Hindlimb muscle (tissue), 1 donor: Measurements from ENCODE around the gene CCDC92. TPM values are rescaled to one million over a fixed set of nuclear protein-coding genes. Genes with fewer than 3 reads are reported as not detected.
A peak's percentile ranks its signal among the peaks of the same experiment; 100 is the strongest.

Experiments
- DNase-seq: peaks from one replicate; pipeline ENCODE4 v3.0.0-alpha.2; 2013
- polyA plus RNA-seq: library from polyadenylated mRNA; unstranded; fragments of 120-200 nt; gene quantifications from one replicate; pipeline ENCODE4 v1.2.1, GENCODE V29; 2013; ENCODE audit not compliant: insufficient read length

CCDC92 gene
- polyA plus RNA-seq, 1 donor: 29.5 TPM

GRCh38 chr12:124002021-124002644 is 29.5 kb upstream of the CCDC92 start:
- DNase-seq: no peak

GRCh38 chr12:124001343-124001742 is 28.7 kb upstream of the CCDC92 start:
- DNase-seq: no peak

- no peak for DNase-seq
Observed at GRCh38 chr12:124000111-124000510, 27.5 kb upstream of the CCDC92 start.

GRCh38 chr12:123998991-123999359 is 26.3 kb upstream of the CCDC92 start:
- DNase-seq: no peak

- no peak for DNase-seq
Observed at GRCh38 chr12:123998344-123998990, 25.8 kb upstream of the CCDC92 start.

GRCh38 chr12:123997908-123998307 is 25.3 kb upstream of the CCDC92 start:
- DNase-seq: no peak

- DNase-seq: no peak
Observed at GRCh38 chr12:123997033-123997822, 24.6 kb upstream of the CCDC92 start.

GRCh38 chr12:123996581-123996980 is 23.9 kb upstream of the CCDC92 start:
- no peak for DNase-seq

- no peak for DNase-seq
Observed at GRCh38 chr12:123995023-123995748, 22.6 kb upstream of the CCDC92 start.

- DNase-seq: no peak
Observed at GRCh38 chr12:123992118-123992825, 19.6 kb upstream of the CCDC92 start.

- DNase-seq: no peak
Observed at GRCh38 chr12:123991372-123991951, 18.8 kb upstream of the CCDC92 start.

- no peak for DNase-seq
Observed at GRCh38 chr12:123990511-123990910, 17.9 kb upstream of the CCDC92 start.

- DNase-seq: no peak
Observed at GRCh38 chr12:123989753-123990152, 17.1 kb upstream of the CCDC92 start.

GRCh38 chr12:123989168-123989567 is 16.5 kb upstream of the CCDC92 start:
- DNase-seq: no peak

GRCh38 chr12:123987022-123987421 is 14.4 kb upstream of the CCDC92 start:
- no peak for DNase-seq

GRCh38 chr12:123986374-123986965 is 13.8 kb upstream of the CCDC92 start:
- no peak for DNase-seq

GRCh38 chr12:123984903-123985302 is 12.3 kb upstream of the CCDC92 start:
- DNase-seq: no peak

- DNase-seq: peak; percentile 36
Observed at GRCh38 chr12:123983822-123984485, 11.3 kb upstream of the CCDC92 start.

GRCh38 chr12:123982269-123982668 is 9.6 kb upstream of the CCDC92 start:
- no peak for DNase-seq

GRCh38 chr12:123979566-123979965 is 6.9 kb upstream of the CCDC92 start:
- DNase-seq: no peak

GRCh38 chr12:123976227-123976826 is 3.7 kb upstream of the CCDC92 start:
- no peak for DNase-seq
